Tongue (tissue), 3 donors: ENCODE results near the gene COA7. TPM values are rescaled to one million over a fixed set of nuclear protein-coding genes. Genes with fewer than 3 reads are reported as not detected.

Experiments
- DNase-seq: peaks from one replicate; pipeline ENCODE4 v3.0.0-alpha.2; 2015
- small RNA-seq: library from RNA; depleted of rRNA; stranded (forward); fragments of <200 nt; gene quantifications from one replicate; pipeline ENCODE3, GENCODE V24; 2014; ENCODE audit warnings: low replicate concordance
- total RNA-seq: library from RNA; depleted of rRNA; stranded (reverse); fragments of >200 nt; gene quantifications from one replicate; pipeline ENCODE4 v1.2.3, GENCODE V29; 2014

Gene COA7
- total RNA-seq, 1 donor from 2014 or later = 17.7 TPM

GRCh38 chr1:52635321-52636089 is 62.6 kb downstream of the COA7 start:
- DNase-seq = no peak

Small RNA genes lying within 50 kb of the gene (small RNA-seq; reads per million reads assigned to genes)
- not detected for gene RN7SL62P

Other genes with a start within 250 kb of the COA7 start
- 115 TPM for gene TUT4, start 145.3 kb downstream of the COA7 start, total RNA-seq
- 138 TPM for gene GPX7, start 96.0 kb downstream of the COA7 start, total RNA-seq
- gene SHISAL2A, start 65.2 kb downstream of the COA7 start, total RNA-seq = not detected
- gene ZYG11B, start 28.1 kb upstream of the COA7 start, total RNA-seq = 97.4 TPM
- 0.62 TPM for gene ZYG11A, start 144.4 kb upstream of the COA7 start, total RNA-seq
- gene ECHDC2, start 223.4 kb upstream of the COA7 start, total RNA-seq = 51.0 TPM
- 92.8 TPM for gene SCP2, start 228.9 kb upstream of the COA7 start, total RNA-seq